Panc1 (cell line): ENCODE data around the gene ADSS1. TPM values are rescaled to one million over a fixed set of nuclear protein-coding genes. Genes with fewer than 3 reads are reported as not detected.
A peak's percentile ranks its signal among the peaks of the same experiment; 100 is the strongest.

Experiments
- ATAC-seq: fragments of 200-7000 bp; cut with Tn5 transposase; 2 replicates; pipeline ENCODE4 v1.9.1; 2020; ENCODE audit warnings: mild to moderate bottlenecking, moderate library complexity
- BruUV-seq: library from RNA; stranded (reverse); fragments of 400-500 nt; replicated peaks from 2 replicates; lab custom pipeline; 2021; lab: Mats Ljungman, UMichigan
- CTCF ChIA-PET: fragments of 300-600 bp; sonication (Branson Sonifier 250); formaldehyde crosslinking; loops from one replicate; lab custom pipeline; 2022; ENCODE audit warnings: antibody characterized with exemption; lab: Charles Lee
- POLR2A ChIA-PET: fragments of 300-600 bp; sonication (Branson Sonifier 250); formaldehyde crosslinking; loops from one replicate; lab custom pipeline; 2022; ENCODE audit warnings: antibody characterized with exemption; lab: Charles Lee
- DNase-seq: peaks from one replicate; pipeline ENCODE4 v3.0.0-alpha.2; 2010; ENCODE audit warnings: low read depth, low spot score
- H3K27ac ChIP-seq: 2 replicates; pipeline ENCODE4 v1.5.1; 2011; ENCODE audit warnings: mild to moderate bottlenecking, low read length, inconsistent platforms
- H3K27me3 ChIP-seq: fragments of 200-500 bp; sonication (Bioruptor generic); 2 replicates; pipeline ENCODE4 v1.6.0; 2014; ENCODE audit warnings: low read length, inconsistent platforms; ENCODE audit not compliant: control insufficient read depth, insufficient read depth
- H3K36me3 ChIP-seq: fragments of 200-500 bp; sonication (Bioruptor generic); 2 replicates; pipeline ENCODE4 v1.5.1; 2014; ENCODE audit warnings: inconsistent platforms, mild to moderate bottlenecking, low read length, moderate library complexity; ENCODE audit not compliant: control insufficient read depth, insufficient read depth
- H3K4me1 ChIP-seq: 2 replicates; pipeline ENCODE4 v1.5.1; 2011; ENCODE audit warnings: inconsistent platforms, mild to moderate bottlenecking, low read length, moderate library complexity; ENCODE audit not compliant: control insufficient read depth, insufficient read depth
- H3K4me3 ChIP-seq, 2 experiments: 2 replicates each; pipeline ENCODE4 v1.5.1; 2011 to 2012; ENCODE audit warnings: low read depth in 2 of 2, low read length in 2 of 2, mild to moderate bottlenecking in 2 of 2, inconsistent platforms in 1 of 2, moderate library complexity in 1 of 2
- H3K9me3 ChIP-seq: fragments of 200-500 bp; sonication (Bioruptor generic); 2 replicates; pipeline ENCODE4 v1.5.1; 2014; ENCODE audit warnings: low read depth, mild to moderate bottlenecking, inconsistent platforms, low read length, moderate library complexity; ENCODE audit not compliant: control insufficient read depth, insufficient read depth
- CTCF ChIP-seq: fragments of 450-650 bp; IDR thresholded peaks from 2 replicates; pipeline ENCODE4 v1.5.1; 2017; ENCODE audit warnings: mild to moderate bottlenecking
- POLR2AphosphoS5 ChIP-seq: IDR thresholded peaks from 2 replicates; pipeline ENCODE4 v1.6.1; 2012; ENCODE audit warnings: mild to moderate bottlenecking, low read depth, low read length, moderate library complexity
- REST ChIP-seq, 2 experiments: IDR thresholded peaks; 2 replicates each; pipeline ENCODE4 v1.6.1; 2011 to 2012; ENCODE audit warnings: low read depth in 2 of 2, control low read depth in 1 of 2, low read length in 1 of 2, mild to moderate bottlenecking in 1 of 2, moderate library complexity in 1 of 2; ENCODE audit not compliant: insufficient read depth in 1 of 2
- SIN3A ChIP-seq: IDR thresholded peaks from 2 replicates; pipeline ENCODE4 v1.6.1; 2012; ENCODE audit warnings: low read depth, mild to moderate bottlenecking, low read length, moderate library complexity, borderline replicate concordance; ENCODE audit not compliant: insufficient read depth
- TCF7L2 ChIP-seq: IDR thresholded peaks from 2 replicates; pipeline ENCODE4 v1.6.1; 2011; ENCODE audit warnings: mild to moderate bottlenecking, low read depth, low read length, inconsistent platforms
- in situ Hi-C: cut with HindIII; loops from 2 replicates; pipeline ENCODE4 v1.10.0; 2016; ENCODE audit warnings: low sequenced_read_pairs, low pct_unique_long_range_greater_than_20kb
- intact Hi-C: fragments of 100-400 bp; cut with micrococcal nuclease; formaldehyde crosslinking; loops from one replicate; pipeline ENCODE4 v1.10.0; 2022; ENCODE audit not compliant: unreplicated experiment
- total RNA-seq: library from RNA; stranded (reverse); gene quantifications from one replicate; pipeline ENCODE4 v1.2.1, GENCODE V29; 2021; ENCODE audit not compliant: unreplicated experiment

Gene ADSS1
- total RNA-seq, 1 experiment from 2014 or later = 9.4 TPM

- TF ChIP-seq CTCF (no peak), REST (IDR thresholded peaks at IDR 0.05; ENCODE audit: insufficient read depth in 1 of 2, low read depth in 2 of 2, low read length in 1 of 2) (no peak), SIN3A (no peak), TCF7L2 (no peak), POLR2AphosphoS5 (no peak)
- DNase-seq = no peak
- in situ Hi-C loops (no loop called here), intact Hi-C loops (no loop called here)
- Histone ChIP-seq H3K9me3 (no peaks in the 10 kb centered on the region), H3K36me3 (peaks cover 6% of the 10 kb centered on the region; the same call in 1 of the 2 replicates), H3K27ac (peak overlapping the region; percentile 88), H3K27me3 (no peaks in the 10 kb centered on the region), H3K4me3 (peak overlapping the region; percentile 73 to 78), H3K4me1 (peaks cover 66% of the 10 kb centered on the region)
- ChIA-PET CTCF (no interaction called here), POLR2A (no interaction called here)
- BruUV-seq = no TSS peak
- ATAC-seq = no peak
Measured at GRCh38 chr14:104692939-104693315, 31.1 kb upstream of the ADSS1 start.

- no peaks in the 10 kb centered on the region for H3K27me3 ChIP-seq
- DNase-seq = no peak
- H3K27ac ChIP-seq = peak overlapping the region; percentile 88
- no peaks in the 10 kb centered on the region for H3K9me3 ChIP-seq
- in situ Hi-C loops (no loop called here), intact Hi-C loops (no loop called here)
- no TSS peak for BruUV-seq
- TF ChIP-seq TCF7L2 (no peak), REST (IDR thresholded peaks at IDR 0.05; ENCODE audit: insufficient read depth in 1 of 2, low read depth in 2 of 2, low read length in 1 of 2) (no peak), SIN3A (no peak), CTCF (no peak), POLR2AphosphoS5 (no peak)
- peaks cover 6% of the 10 kb centered on the region; the same call in 1 of the 2 replicates for H3K36me3 ChIP-seq
- peak overlapping the region; percentile 73 to 78; a peak in 3 of 4 replicates for H3K4me3 ChIP-seq
- peaks cover 68% of the 10 kb centered on the region for H3K4me1 ChIP-seq
- no peak for ATAC-seq
- ChIA-PET POLR2A (interaction anchor here (0.5 to 0.7 kb wide), 2 partner anchors 11 to 1512 kb away, joined by 3 read pairs; no protein-coding TSS in a partner anchor), CTCF (no interaction called here)
Measured at GRCh38 chr14:104693482-104694431, 30.3 kb upstream of the ADSS1 start.
